Lower leg skin (tissue), 3 donors: ENCODE data around the gene TBC1D20.

Source experiments
- CTCF ChIP-seq, 3 donors: fragments of 450-650 bp; IDR thresholded peaks; one replicate each; pipeline ENCODE4 v1.5.1; 2016; ENCODE audit warnings: antibody characterized with exemption in 3 of 3, mild to moderate bottlenecking in 3 of 3, moderate library complexity in 2 of 3
- POLR2A ChIP-seq, 2 donors: fragments of 450-650 bp; IDR thresholded peaks; one replicate each; pipeline ENCODE4 v1.6.1; 2016 to 2017; ENCODE audit warnings: antibody characterized with exemption in 2 of 2, mild to moderate bottlenecking in 1 of 2, moderate library complexity in 1 of 2

- TF ChIP-seq POLR2A (IDR thresholded peaks at IDR 0.05) = no peak
- no peak for TF ChIP-seq CTCF (IDR thresholded peaks at IDR 0.05)
Measured at GRCh38 chr20:467755-468154, 5.4 kb upstream of the TBC1D20 start.
